ENCODE data around the gene WDR64.

WDR64 gene

GRCh38 chr1:241846375-241846774 is 194.3 kb downstream of the WDR64 start:
- DNase-seq, result no peak

- DNase-seq, result no peak
Observed at GRCh38 chr1:241846862-241847539, 194.9 kb downstream of the WDR64 start.

- no peak for DNase-seq
Observed at GRCh38 chr1:241847540-241847795, 195.4 kb downstream of the WDR64 start.

- DNase-seq, result peak; percentile 80 to 85
Observed at GRCh38 chr1:241847796-241848685, 196.0 kb downstream of the WDR64 start, which contains the start of gene EXO1. Gene EXO1, plus strand, starts transcription at chr1:241848204. Its CDS starts 2,222 bp downstream, at chr1:241850426.

GRCh38 chr1:241848686-241849344 is 196.7 kb downstream of the WDR64 start:
- no peak for DNase-seq

GRCh38 chr1:241849345-241849695 is 197.2 kb downstream of the WDR64 start:
- DNase-seq, result no peak

Measured in stimulated activated CD4-positive, alpha-beta T cell treated with anti-CD3 and anti-CD28 coated beads, Interleukin-4, amount 100 ng/mL, for 4 hours (primary cell).